ENCODE results near the gene NUP133.
"Not testable (repeated sequence)": the region's sequence is repeated elsewhere in the genome, so short reads cannot be mapped to it uniquely, and the experiment has no call there.

The NUP133 gene

DNA sequence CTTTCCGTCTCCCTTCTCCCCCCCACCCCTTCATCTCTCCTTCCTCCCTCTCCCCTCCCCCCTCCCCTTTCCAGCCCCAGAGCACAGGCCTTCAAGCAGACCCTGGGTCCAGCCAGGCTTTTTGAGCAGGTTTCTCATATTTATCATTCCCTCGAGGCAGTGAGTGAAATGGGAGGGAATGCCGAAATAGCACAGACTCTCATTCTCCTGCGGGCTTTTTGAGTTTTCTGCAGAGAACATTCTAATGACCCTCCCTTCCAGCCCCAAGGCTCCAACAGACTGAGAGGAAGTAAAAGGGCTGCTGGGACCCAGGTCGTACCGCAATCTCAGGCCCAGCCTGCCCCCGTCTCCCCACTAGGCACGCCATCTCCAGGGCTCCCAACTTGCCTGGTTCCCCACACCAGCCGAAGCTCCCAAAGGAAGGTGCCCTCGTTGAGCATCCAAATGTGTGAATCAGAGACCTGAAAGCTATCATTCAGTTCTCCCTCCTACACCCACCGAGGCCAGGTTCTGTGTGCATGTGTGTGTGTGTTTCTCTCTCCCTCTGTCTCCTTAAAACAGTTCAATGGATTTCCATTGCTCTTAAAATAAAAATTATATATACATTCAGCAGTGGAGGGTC is 96.6 kb downstream of the NUP133 start:
- no peak for DNase-seq

DNA sequence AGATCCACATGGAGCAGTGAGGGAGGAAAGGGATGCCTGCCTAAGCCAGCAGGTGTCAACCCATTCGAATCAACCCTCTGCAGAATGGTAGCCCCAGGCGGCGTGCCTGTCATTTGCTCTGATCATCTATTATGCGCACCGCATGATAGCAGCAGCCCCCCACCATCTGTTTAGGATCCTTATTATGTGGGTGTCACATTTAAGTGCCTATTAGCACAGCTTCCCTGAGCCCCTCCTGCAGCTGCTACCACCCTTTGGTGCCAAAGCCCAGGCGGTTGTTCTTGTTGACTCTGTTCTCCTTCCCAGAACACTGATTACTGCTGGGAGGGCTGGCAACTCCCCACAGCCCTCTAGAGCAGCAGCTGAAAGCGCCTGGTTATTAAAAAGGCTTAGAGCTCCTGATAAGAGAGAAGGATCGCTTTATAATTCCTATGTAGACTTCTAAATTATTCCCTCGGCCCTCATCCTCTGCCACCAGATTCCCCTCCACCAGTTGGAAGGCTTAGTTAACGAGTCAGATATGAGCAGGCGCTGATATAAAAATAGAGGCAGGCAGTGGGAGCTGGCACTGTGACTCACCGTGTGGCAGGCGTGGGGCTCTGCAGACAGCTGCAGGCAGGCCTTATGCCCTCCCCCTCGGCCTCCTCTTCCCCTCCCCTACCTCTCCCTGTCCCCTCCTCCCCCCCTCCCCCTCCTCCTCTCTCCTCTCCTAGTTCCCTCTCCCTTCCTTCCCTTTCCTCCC is 97.3 kb downstream of the NUP133 start:
- no peak for DNase-seq

DNA sequence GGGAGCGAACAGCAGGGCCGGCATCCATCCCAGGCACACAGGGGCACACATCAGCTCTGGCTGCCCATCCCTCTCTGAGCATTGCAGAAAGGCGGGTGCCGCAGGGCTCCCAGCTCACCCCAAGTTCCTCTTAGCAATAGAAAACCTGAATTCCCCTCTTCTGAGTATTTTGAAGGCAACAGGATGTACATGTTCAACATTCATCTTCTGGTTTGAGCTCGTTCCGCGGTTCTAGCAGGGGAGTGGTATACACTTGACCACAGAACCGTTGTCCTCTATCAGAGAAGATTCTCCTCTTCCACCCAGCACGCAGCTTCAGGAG is 97.8 kb downstream of the NUP133 start:
- DNase-seq = no peak

GRCh38 chr1:229409616-229410369 is 98.3 kb downstream of the NUP133 start:
- no peak for DNase-seq

DNA sequence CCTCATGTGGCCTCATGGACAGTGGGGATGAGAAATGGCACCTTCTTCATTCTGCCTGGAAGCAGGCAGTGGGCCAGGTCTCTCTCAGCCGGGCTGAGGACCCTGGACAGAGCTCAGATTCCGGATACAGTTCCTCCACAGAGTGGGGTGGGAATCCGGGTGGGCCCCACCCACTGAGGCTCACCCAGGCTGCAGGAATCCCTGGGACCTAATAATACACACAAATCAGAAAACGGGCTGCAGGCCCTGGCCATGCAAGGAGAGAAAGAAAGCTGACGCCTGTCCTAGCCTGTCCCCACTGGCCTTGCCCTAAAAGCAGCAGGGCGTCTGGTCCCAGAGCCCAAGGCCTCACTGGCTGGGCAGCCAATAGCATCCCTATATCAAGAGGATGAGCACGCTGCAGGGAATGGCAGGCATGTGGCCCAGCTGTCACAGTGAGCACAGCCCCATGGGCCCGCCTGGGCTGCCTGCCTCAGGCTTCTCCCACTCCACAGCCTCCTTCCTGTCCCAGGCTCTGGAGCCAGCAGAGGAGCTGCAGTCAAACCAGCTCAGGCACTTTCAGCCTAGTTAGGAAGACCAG is 99.6 kb downstream of the NUP133 start:
- DNase-seq = no peak

DNA sequence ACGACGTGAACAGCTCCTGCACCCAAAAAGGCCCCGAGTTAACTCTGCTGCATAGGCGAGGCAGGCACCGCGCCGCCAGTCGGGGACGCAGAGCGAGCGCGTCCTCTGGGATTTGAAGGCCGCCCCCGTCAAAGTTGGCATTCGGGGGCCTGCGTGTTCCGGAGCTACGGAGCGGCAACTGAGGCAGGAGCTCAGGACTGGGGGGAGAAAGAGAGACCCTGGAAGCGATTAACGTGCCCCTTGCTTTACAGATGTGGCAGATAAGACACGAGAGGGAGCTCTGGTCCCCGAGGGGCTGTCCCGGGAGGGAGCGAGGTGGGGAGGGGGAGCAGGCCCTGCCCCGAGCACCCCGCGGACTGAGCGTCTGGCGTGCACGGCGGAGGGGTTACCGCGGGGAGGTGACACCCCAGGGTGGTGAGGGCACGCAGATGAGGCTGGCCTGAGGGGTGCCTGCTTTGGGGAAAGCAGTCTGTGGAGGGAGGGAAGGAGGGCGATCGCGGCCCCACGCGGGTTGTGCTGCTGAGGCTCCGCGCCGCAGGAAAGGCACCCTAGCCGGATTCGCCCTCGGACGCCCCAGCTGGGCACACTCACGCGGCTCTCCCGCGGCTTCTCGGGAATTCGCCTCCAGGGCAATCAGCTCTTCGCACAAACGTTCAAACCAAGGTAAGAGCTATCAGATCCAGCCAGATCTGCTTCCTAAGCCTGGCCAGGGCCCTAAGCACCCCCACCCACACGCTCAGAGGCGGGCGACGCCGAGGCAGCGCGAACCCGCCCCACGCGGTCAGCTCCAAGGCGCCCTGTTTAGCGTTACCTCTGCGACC is 100.7 kb downstream of the NUP133 start:
- DNase-seq = no peak

DNA sequence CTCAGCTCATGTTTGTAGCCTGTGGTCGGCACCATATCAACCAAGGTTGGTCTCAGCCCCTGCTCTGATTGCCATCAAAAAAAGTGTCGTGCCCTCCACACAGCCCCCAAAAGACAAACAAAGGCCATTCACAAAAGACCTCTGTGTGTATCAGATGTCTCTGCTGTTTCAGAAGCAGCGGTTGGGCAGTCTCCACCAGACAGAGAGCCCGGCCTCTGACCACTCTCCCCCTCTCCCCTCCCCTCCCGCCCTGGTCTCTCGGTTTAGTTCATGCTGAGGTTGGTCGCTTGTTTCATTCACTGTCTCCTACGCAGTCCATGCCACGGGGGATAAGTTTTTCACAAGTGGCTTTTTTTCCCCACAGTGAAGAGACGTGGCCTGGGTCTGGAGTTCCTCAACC is 101.3 kb downstream of the NUP133 start:
- DNase-seq = no peak

DNA sequence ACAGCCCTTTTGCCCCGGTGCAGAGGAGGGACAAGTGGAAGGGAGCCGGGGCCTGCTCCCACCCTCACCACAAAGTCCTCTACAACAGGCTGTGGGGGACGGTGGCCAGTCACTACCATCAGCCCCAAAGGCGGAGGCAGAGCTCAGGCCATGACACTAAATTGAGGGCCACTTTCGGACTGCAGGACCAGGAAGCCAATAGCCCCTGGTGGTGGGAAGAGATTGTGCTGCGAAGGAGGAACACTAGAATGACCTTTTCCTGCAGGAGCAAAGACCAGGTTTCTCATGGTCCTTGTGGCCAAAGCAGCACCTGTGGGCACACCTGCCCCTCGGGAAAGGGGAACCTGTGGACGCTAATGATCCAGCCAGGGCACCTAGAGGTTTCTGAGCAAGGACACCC is 104.6 kb downstream of the NUP133 start:
- DNase-seq = no peak

GRCh38 chr1:229402993-229403392 is 105.1 kb downstream of the NUP133 start:
- no peak for DNase-seq

GRCh38 chr1:229402329-229402728 is 105.8 kb downstream of the NUP133 start:
- not testable (repeated sequence) for DNase-seq

- no peak for DNase-seq
Measured at GRCh38 chr1:229397762-229398161, 110.4 kb downstream of the NUP133 start.

DNA sequence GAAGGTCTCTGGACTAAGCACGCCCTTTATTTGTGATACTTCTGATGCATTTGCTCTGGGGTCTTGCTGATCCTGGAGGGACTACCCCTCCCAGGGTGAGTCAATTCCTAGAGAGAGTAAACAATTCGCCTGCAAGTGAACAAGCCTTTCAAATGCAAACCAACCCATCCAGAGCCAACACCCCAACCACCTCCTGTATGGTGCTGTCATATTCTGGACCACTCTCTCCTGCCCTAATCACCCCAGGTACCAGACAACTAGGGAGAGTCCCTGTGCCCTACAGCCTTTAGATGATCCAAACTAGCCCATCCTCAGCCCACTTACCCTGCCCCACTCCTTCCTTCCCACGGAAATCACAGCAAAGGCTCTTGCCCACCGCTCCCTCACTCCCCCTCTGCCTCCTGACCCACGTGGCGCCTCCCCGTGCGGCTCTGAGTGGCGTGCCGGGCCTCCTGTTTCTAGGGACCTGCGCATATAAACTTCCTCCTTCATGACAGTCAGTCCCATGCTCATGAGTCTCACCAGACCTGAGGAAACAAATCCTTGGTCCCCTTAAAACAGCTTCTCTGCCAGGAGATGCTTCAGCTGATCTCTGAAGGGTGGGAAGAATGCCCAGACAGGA is 111.4 kb downstream of the NUP133 start:
- DNase-seq = no peak

DNA sequence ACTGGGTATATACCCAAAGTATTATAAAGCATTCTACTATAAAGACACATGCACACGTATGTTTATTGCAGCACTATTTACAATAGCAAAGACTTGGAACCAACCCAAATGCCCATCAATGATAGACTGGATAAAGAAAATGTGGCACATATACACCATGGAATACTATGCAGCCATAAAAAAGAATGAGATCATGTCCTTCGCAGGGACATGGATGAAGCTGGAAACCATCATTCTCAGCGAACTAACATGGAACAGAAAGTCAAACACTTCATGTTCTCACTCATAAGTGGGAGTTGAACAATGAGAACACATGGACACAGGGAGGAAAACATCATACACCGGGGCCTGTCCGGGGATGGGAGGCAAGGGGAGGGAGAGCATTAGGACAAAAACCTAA is 113.6 kb downstream of the NUP133 start:
- DNase-seq = not testable (repeated sequence)

GRCh38 chr1:229392936-229393335 is 115.2 kb downstream of the NUP133 start:
- no peak for DNase-seq
